Measurements from ENCODE around the gene RABGGTB. TPM values are rescaled to one million over a fixed set of nuclear protein-coding genes. Genes with fewer than 3 reads are reported as not detected.

RABGGTB gene
- total and polyA plus RNA-seq, 4 donors: 60.7 to 99.9 (median 68.1) TPM

DNA sequence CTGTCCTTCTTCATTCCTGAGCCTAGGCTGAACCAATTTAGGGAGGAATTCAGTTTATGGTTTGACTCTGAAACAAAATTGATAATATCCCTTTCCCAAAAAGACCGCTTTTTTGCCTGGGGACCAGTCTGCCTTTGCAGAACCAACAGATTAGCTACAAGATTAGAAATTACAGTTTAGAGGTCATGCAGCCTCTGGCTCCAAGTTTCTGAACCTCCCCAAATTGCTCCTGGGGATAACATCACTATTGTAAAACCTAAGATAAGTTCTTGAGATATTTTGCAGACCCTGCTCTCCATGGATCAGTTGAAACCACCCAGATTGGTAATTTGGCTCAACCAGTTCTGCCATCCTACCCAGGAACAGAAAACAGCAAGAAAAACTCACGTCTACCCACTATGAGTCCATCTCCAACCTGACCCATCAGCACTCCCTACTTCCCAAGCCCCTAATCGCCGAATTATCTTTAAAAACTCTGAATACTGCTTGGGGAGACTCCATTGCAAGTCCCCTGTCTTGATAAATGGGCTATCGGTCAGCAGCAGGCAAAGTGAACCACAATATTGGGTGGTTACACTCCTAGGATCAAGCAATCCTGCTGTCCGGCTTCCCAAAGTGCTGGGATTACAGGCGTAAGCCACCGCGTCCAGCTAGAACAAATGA is 605 bp upstream of the RABGGTB start:
- TF ChIP-seq, protein P1, sequence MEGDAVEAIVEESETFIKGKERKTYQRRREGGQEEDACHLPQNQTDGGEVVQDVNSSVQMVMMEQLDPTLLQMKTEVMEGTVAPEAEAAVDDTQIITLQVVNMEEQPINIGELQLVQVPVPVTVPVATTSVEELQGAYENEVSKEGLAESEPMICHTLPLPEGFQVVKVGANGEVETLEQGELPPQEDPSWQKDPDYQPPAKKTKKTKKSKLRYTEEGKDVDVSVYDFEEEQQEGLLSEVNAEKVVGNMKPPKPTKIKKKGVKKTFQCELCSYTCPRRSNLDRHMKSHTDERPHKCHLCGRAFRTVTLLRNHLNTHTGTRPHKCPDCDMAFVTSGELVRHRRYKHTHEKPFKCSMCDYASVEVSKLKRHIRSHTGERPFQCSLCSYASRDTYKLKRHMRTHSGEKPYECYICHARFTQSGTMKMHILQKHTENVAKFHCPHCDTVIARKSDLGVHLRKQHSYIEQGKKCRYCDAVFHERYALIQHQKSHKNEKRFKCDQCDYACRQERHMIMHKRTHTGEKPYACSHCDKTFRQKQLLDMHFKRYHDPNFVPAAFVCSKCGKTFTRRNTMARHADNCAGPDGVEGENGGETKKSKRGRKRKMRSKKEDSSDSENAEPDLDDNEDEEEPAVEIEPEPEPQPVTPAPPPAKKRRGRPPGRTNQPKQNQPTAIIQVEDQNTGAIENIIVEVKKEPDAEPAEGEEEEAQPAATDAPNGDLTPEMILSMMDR (IDR thresholded peaks at IDR 0.05; ENCODE audit: control extremely low read depth, extremely low read depth): no peak
- ATAC-seq (ENCODE audit: insufficient read depth, low FRiP score) (peak; percentile 3), DNase-seq (no peak)
- Histone ChIP-seq H3K27ac (ENCODE audit: low read depth in 1 of 2, low read length in 1 of 2) (peak overlapping the region; percentile 75 to 76), H3K4me1 (ENCODE audit: control insufficient read depth in 5 of 5, insufficient read depth in 5 of 5, low read length in 5 of 5) (peaks cover 0 to 30% (median 6%) of the 10 kb centered on the region in 5 donors), H3K4me3 (peak overlapping the region; percentile 40), H3K27me3 (ENCODE audit: control insufficient read depth in 3 of 3, insufficient read depth in 3 of 3, low read length in 2 of 3) (no peaks in the 10 kb centered on the region), H3K9ac (ENCODE audit: insufficient read depth in 1 of 2, low read length in 2 of 2) (peak overlapping the region in 1 of 2 donors; percentile 84), H3K9me3 (ENCODE audit: control insufficient read depth in 4 of 4, insufficient read depth in 3 of 4, low read length in 3 of 4) (no peaks in the 10 kb centered on the region), H3K36me3 (ENCODE audit: control insufficient read depth in 4 of 4, insufficient read depth in 4 of 4, low read length in 4 of 4) (peaks cover under 1 to 28% (median 8%) of the 10 kb centered on the region in 4 donors)
- WGBS, 2 donors: 13 to 14% methylated on average over 9 of the region's 9 CpGs

DNA sequence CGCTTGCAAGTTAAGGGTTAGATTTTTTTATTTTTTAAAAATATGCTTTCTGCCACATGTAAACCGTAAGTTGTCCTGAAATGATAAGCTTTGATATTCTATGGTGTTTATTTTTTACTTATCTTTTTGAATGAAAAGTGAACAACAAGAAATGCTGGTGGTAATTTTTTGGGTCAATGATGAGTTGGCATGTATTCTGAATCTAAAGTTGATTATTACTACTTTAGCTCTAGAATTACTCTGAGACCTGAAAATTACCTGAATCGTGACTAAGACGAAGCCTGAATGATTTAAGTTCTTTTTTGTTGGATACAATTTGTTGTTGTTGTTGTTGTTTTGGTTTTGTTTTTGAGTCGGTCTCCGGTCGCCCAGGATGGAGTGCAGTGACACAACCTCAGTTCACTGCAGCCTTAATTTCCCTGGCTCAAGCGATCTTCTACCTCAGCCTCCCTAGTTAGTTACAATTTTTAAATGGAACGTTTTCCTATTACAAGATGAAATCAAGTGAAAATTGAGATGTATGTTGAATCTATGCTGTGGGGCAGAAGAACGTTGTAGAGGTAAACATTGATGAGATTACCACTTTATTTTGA is 941 bp downstream of the RABGGTB start:
- peak overlapping the region; percentile 31 to 74 for H3K27ac ChIP-seq (ENCODE audit: low read depth in 1 of 2, low read length in 1 of 2)

DNA sequence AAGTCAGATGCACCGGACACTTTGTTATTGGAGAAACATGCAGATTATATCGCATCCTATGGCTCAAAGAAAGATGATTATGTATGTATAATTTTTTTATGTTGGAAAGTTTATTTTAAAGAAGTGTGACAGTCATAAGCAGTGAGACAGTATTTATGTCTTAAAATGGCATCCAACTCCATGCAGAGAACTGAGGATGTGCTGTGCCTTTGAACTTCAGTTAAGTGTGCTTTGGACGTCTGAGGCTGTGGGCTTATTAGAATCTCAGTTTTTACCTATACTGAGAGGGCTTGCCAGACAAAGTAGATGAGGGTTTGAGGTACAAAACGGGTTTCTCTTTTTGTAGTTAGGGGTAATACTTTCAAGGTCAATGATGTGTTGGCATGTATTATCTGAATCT is 1.5 kb downstream of the RABGGTB start:
- no peak for ATAC-seq (ENCODE audit: insufficient read depth, low FRiP score)

More for the DNA sequence above, 941 bp downstream of the RABGGTB start:
- Histone ChIP-seq H3K27me3 (ENCODE audit: control insufficient read depth in 3 of 3, insufficient read depth in 3 of 3, low read length in 2 of 3) (no peaks in the 10 kb centered on the region), H3K9me3 (ENCODE audit: control insufficient read depth in 4 of 4, insufficient read depth in 3 of 4, low read length in 3 of 4) (no peaks in the 10 kb centered on the region), H3K4me1 (ENCODE audit: control insufficient read depth in 5 of 5, insufficient read depth in 5 of 5, low read length in 5 of 5) (peaks cover 0 to 30% (median 12%) of the 10 kb centered on the region in 5 donors), H3K36me3 (ENCODE audit: control insufficient read depth in 4 of 4, insufficient read depth in 4 of 4, low read length in 4 of 4) (peaks cover 5 to 29% (median 10%) of the 10 kb centered on the region in 4 donors), H3K9ac (ENCODE audit: insufficient read depth in 1 of 2, low read length in 2 of 2) (peak overlapping the region; percentile 73 to 84), H3K4me3 (peak overlapping the region; percentile 60)
- TF ChIP-seq, protein P1 (IDR thresholded peaks at IDR 0.05; ENCODE audit: control extremely low read depth, extremely low read depth): no peak
- 3% methylated on average over 10 of the region's 10 CpGs for WGBS, 2 donors
- no peak for DNase-seq
- no peak for ATAC-seq (ENCODE audit: insufficient read depth, low FRiP score)

More for the DNA sequence above, 1.5 kb downstream of the RABGGTB start:
- Histone ChIP-seq H3K27me3 (ENCODE audit: control insufficient read depth in 3 of 3, insufficient read depth in 3 of 3, low read length in 2 of 3) (no peaks in the 10 kb centered on the region), H3K36me3 (ENCODE audit: control insufficient read depth in 4 of 4, insufficient read depth in 4 of 4, low read length in 4 of 4) (peaks cover 8 to 31% (median 15%) of the 10 kb centered on the region in 4 donors), H3K4me3 (peak overlapping the region; percentile 18), H3K9me3 (ENCODE audit: control insufficient read depth in 4 of 4, insufficient read depth in 3 of 4, low read length in 3 of 4) (no peaks in the 10 kb centered on the region), H3K9ac (ENCODE audit: insufficient read depth in 1 of 2, low read length in 2 of 2) (peak overlapping the region; percentile 73 to 84), H3K27ac (ENCODE audit: low read depth in 1 of 2, low read length in 1 of 2) (peak overlapping the region in 1 of 2 donors; percentile 3), H3K4me1 (ENCODE audit: control insufficient read depth in 5 of 5, insufficient read depth in 5 of 5, low read length in 5 of 5) (peaks cover 0 to 30% (median 12%) of the 10 kb centered on the region in 5 donors)
- TF ChIP-seq, protein P1 (IDR thresholded peaks at IDR 0.05; ENCODE audit: control extremely low read depth, extremely low read depth): no peak
- WGBS, 2 donors: 14 to 20% methylated on average over 4 of the region's 4 CpGs
- DNase-seq: no peak

All from lung (tissue), 12 donors.